ENCODE data around the gene TTLL5. TPM values are rescaled to one million over a fixed set of nuclear protein-coding genes. Genes with fewer than 3 reads are reported as not detected.

TTLL5 gene
- total and polyA plus RNA-seq, 2 of the 13 experiments (the other 11 are each of a cell fraction or from before 2014, with no cell fraction given): 11.8 to 18.8 TPM

- no peaks in the 10 kb centered on the region for H3K36me3 ChIP-seq (replicated peaks in 1 of 2; ENCODE audit: control insufficient read depth in 1 of 2, insufficient read depth in 2 of 2, low read length in 2 of 2)
- 98% methylated on average over 10 of the region's 10 CpGs for WGBS (ENCODE audit: low lambda C conversion rate)
- H3K79me2 ChIP-seq (ENCODE audit: insufficient read depth, low read length): no peaks in the 10 kb centered on the region
- no peak for ATAC-seq
- DNase-seq (ENCODE audit: low spot score): no peak
- intact Hi-C loops (cut with micrococcal nuclease; ENCODE audit: unreplicated experiment) (no loop called here), in situ Hi-C loops (cut with HindIII; ENCODE audit: extremely low pct_ligation_motif_present, low pct_unique_long_range_greater_than_20kb) (no loop called here)
- no peak overlapping the region for H3K4me3 ChIP-seq (replicated peaks in 1 of 3; ENCODE audit: insufficient read depth in 1 of 3, low read depth in 2 of 3, low read length in 3 of 3)
- H3K27ac ChIP-seq (ENCODE audit: extremely low read length, insufficient read depth, low read length): no peak overlapping the region
- FAIRE-seq: no peak
- H3K9me3 ChIP-seq (ENCODE audit: low read length): no peaks in the 10 kb centered on the region
- H3K27me3 ChIP-seq (ENCODE audit: control insufficient read depth in 1 of 2, insufficient read depth in 2 of 2, low read length in 2 of 2): no peaks in the 10 kb centered on the region
- ChIA-PET CTCF (ENCODE audit: low intra/inter-chr PET ratio, low total read pairs) (no interaction called here), POLR2A (no interaction called here)
- no peak overlapping the region for H2AFZ ChIP-seq (ENCODE audit: low read length)
- TF ChIP-seq CENPBD1 (CRISPR knock-in tag; IDR thresholded peaks at IDR 0.05; ENCODE audit: borderline replicate concordance, low read depth) (no peak), NR0B2 (CRISPR knock-in tag; IDR thresholded peaks at IDR 0.05) (no peak), MTF1 (CRISPR knock-in tag; IDR thresholded peaks at IDR 0.05) (no peak), DNMT3B (CRISPR knock-in tag; conservative IDR thresholded peaks at IDR 0.05) (no peak), TBX2 (CRISPR knock-in tag; IDR thresholded peaks at IDR 0.05; ENCODE audit: borderline replicate concordance) (no peak), NFKB2 (CRISPR knock-in tag; IDR thresholded peaks at IDR 0.05; ENCODE audit: borderline replicate concordance) (no peak), ZNF205 (CRISPR knock-in tag; IDR thresholded peaks at IDR 0.05) (no peak), ZNF264 (CRISPR knock-in tag; IDR thresholded peaks at IDR 0.05) (no peak), ZEB1 (IDR thresholded peaks at IDR 0.05; ENCODE audit: insufficient replicate concordance, low read depth) (no peak), SP140L (CRISPR knock-in tag; IDR thresholded peaks at IDR 0.05; ENCODE audit: borderline replicate concordance) (no peak), RFX1 (IDR thresholded peaks at IDR 0.05) (no peak), SKI (IDR thresholded peaks at IDR 0.05; ENCODE audit: partially characterized antibody) (no peak), ZKSCAN1 (IDR thresholded peaks at IDR 0.05; ENCODE audit: low read length) (no peak), ZNF720 (CRISPR knock-in tag; IDR thresholded peaks at IDR 0.05) (no peak), MXD1 (CRISPR knock-in tag; IDR thresholded peaks at IDR 0.05) (no peak)
- no TSS peak for BruUV-seq (replicated peaks)
- no peak overlapping the region for H3K9ac ChIP-seq (ENCODE audit: insufficient read depth, low read depth, low read length)
- peaks cover 28% of the 10 kb centered on the region for H3K4me1 ChIP-seq (ENCODE audit: insufficient read depth, low read length)
- no peaks in the 10 kb centered on the region for H4K20me1 ChIP-seq (ENCODE audit: insufficient read depth, low read length)
- no peak overlapping the region for H3K4me2 ChIP-seq (ENCODE audit: low read depth, low read length)
Measured at GRCh38 chr14:75832621-75833297, 171.7 kb downstream of the TTLL5 start.
